Measurements from ENCODE around the gene SAXO2.
"Not testable (repeated sequence)": the region's sequence is repeated elsewhere in the genome, so short reads cannot be mapped to it uniquely, and the experiment has no call there.

SAXO2 gene

DNA sequence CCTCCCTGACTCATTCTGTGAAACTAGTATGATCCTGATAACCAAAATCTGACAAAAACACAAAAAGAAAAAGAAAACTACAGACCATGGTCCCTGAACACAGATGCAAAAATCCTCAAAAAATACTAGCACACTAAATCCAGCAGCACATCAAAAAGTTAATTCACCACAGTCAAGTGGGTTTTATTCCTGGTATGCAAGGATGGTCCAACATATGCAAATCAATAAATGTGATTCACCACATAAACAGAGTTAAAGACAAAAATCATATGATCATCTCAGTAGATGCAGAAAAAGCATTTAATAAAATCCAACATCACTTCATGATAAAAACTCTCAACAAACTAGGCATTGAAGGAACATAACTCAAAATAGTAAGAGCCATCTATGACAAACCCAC, 12.8 kb downstream of the SAXO2 start:
- DNase-seq (ENCODE audit: low spot score), result no peak
- in situ Hi-C loops (cut with MboI; ENCODE audit: low sequenced_read_pairs, unreplicated experiment), result no loop called here
- TF ChIP-seq, protein P1, sequence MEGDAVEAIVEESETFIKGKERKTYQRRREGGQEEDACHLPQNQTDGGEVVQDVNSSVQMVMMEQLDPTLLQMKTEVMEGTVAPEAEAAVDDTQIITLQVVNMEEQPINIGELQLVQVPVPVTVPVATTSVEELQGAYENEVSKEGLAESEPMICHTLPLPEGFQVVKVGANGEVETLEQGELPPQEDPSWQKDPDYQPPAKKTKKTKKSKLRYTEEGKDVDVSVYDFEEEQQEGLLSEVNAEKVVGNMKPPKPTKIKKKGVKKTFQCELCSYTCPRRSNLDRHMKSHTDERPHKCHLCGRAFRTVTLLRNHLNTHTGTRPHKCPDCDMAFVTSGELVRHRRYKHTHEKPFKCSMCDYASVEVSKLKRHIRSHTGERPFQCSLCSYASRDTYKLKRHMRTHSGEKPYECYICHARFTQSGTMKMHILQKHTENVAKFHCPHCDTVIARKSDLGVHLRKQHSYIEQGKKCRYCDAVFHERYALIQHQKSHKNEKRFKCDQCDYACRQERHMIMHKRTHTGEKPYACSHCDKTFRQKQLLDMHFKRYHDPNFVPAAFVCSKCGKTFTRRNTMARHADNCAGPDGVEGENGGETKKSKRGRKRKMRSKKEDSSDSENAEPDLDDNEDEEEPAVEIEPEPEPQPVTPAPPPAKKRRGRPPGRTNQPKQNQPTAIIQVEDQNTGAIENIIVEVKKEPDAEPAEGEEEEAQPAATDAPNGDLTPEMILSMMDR (IDR thresholded peaks at IDR 0.05; ENCODE audit: borderline replicate concordance, control extremely low read depth, extremely low read depth, insufficient read depth, missing control alignments), result no peak

DNA sequence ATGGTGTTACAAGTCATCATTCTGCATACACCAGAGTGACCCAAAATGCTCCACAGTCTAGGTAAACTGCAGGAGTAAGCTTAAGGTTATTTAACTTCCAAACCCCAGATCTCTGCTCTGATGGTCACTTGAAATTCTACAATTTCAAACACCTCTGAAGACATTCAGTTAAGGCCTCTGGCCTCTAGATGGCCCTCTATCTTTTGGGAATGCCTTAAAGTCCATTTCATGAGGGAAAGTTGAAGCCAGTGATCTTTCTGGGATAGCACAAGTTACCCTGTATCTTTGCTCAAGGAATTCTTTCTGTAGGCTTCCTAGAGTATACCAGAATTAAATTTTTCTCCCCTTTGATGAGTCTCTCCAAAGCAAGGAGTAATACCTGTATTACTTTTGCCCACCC, 18.7 kb downstream of the SAXO2 start:
- DNase-seq (ENCODE audit: low spot score); in situ Hi-C loops (cut with MboI; ENCODE audit: low sequenced_read_pairs, unreplicated experiment): not testable (repeated sequence)

DNA sequence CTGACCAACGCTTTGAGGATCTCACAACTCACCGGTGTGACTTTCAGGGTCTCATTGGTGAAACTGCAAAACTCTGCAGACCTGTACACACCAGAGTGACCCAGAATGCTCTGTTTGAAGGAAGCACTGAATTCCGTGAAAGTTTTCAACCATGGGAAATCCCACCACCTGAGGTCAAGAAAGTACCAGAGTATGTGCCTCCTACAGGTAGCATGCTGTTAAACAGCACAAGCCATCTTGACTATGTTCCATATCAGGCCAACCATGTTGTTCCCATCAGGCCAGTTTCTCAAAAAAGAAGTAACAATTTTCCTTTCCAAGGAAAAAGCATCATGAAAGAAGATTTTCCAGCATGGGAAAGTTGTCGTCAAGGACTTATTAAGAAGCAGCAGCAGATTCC, 19.8 kb downstream of the SAXO2 start:
- in situ Hi-C loops (cut with MboI; ENCODE audit: low sequenced_read_pairs, unreplicated experiment); DNase-seq (ENCODE audit: low spot score): not testable (repeated sequence)

DNA sequence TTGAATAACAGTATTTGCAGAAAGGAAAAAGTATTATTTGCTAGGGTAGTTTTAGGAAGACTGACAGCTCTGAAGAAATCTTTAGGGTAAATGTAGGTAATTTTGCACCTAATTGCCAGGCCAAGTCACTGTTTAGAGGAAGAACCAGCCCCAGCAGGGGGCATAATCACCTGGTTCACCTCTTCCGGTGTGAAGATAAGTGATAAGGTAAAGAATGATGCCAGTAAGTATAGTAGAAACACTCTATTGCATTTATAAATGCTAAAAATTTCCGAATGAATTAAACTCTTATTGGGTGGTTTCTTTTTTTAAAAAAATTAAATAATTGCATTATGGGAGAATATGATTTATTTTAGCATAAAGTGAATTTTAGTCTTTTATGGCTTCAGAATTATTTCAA, 21.8 kb downstream of the SAXO2 start:
- DNase-seq (ENCODE audit: low spot score); in situ Hi-C loops (cut with MboI; ENCODE audit: low sequenced_read_pairs, unreplicated experiment): not testable (repeated sequence)

DNA sequence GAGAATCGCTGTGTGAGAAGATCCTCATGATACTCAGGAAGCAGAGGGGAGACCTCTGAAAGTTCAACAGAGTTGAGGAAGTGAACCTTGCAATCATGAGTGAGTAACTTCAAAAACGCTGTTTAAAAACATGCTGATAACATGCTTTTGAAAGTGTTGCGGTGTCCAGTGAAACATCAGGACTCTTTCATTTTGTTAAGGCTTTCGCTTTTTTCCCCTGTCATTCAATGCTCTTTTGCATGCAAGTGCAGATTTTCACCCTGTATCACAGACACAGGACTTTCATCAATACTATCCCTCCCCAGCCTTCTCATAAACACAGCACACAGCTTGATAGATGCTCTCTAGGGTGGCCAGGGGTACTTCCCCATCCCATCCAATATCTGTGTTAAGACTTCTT, 23.9 kb downstream of the SAXO2 start:
- DNase-seq (ENCODE audit: low spot score); in situ Hi-C loops (cut with MboI; ENCODE audit: low sequenced_read_pairs, unreplicated experiment): not testable (repeated sequence)

DNA sequence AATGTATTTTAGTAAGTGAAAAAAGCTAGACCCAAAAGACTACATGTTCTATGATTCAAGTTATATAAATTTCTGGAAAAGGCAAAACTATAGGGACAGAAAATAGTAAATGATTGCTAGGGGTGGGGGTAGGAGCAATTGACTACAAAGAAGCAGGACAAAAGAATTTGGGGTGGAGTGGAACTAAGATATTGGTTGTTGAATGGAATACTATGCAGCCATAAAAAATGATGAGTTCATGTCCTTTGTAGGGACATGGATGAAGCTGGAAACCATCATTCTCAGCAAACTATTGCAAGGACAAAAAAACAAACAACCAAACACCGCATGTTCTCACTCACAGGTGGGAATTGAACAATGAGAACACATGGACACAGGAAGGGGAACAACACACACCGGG, 25.6 kb downstream of the SAXO2 start:
- in situ Hi-C loops (cut with MboI; ENCODE audit: low sequenced_read_pairs, unreplicated experiment), result not testable (repeated sequence)

DNA sequence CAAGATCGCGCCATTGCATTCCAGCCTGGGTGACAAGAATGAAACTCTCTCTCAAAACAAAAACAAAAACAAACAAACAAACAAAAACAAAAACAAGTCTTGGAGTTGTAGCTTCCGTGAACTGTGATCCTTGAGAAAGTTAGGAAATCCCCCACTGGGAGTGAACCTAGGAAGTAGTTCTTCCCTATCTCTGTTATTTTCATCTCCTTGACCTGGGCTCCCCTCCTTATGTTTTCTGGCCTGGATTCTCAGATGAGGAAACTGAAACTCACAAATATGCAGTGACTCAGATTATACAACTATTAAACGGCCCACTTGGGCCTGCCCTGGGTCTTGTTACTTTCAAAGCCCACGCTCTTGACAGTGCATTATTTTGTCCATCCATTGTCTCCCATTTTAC, 29.7 kb downstream of the SAXO2 start:
- DNase-seq (ENCODE audit: low spot score), result no peak
- TF ChIP-seq, protein P1 (IDR thresholded peaks at IDR 0.05; ENCODE audit: borderline replicate concordance, control extremely low read depth, extremely low read depth, insufficient read depth, missing control alignments), result no peak
- in situ Hi-C loops (cut with MboI; ENCODE audit: low sequenced_read_pairs, unreplicated experiment), result no loop called here

More for the DNA sequence above, 25.6 kb downstream of the SAXO2 start:
- not testable (repeated sequence) for DNase-seq (ENCODE audit: low spot score)

DNA sequence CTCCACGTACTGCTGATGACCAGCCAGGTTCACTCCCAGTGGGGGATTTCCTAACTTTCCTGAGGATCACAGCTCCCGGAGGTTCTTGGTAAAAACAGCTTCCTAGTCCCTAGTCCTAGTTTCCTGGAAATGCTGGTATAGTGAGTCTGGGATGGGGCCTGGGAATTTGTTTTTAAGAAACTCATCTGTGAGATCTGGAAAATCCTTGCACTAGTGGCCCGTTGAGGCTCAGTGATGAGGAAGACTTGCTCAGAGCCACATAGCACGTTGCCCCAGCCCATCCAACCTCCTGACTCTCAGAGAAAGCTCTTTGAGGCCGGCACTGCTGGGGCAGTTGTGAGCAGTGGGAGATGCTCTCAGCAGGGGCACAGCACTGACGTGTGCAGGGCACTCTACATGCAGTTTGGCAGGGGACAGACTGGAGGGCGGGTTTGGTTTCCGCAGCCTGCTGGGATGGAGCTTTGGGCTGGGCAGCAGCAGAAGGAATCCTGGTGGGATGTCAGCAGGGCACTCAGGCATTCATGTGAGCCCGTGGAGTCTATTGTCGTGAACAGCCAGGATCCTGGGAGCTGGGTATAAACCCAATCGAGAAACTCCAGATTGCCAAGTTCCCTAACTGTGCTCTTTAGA, 31.6 kb downstream of the SAXO2 start:
- in situ Hi-C loops (cut with MboI; ENCODE audit: low sequenced_read_pairs, unreplicated experiment), result no loop called here
- DNase-seq (ENCODE audit: low spot score), result no peak
- TF ChIP-seq, protein P1 (IDR thresholded peaks at IDR 0.05; ENCODE audit: borderline replicate concordance, control extremely low read depth, extremely low read depth, insufficient read depth, missing control alignments), result no peak

DNA sequence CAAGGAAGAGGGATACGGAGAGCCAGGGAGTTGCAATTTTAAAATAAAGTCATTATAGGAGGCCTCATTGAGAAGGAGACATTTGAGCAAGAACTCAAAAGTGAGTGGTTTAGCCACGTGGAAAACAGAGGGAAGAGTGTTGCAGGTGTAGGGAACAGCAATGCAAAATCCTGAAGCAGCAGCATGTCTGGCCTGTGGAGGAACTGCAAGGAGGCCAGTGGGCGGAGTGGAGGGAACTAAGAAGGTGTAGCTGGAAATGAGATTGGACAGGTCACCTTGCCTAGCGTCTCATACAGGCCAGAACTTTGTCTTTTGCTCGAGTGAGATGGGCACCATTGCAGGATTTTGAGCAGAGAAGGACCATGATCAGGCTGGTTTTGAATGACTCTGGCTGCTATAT, 34.9 kb downstream of the SAXO2 start:
- in situ Hi-C loops (cut with MboI; ENCODE audit: low sequenced_read_pairs, unreplicated experiment), result no loop called here
- TF ChIP-seq, protein P1 (IDR thresholded peaks at IDR 0.05; ENCODE audit: borderline replicate concordance, control extremely low read depth, extremely low read depth, insufficient read depth, missing control alignments), result no peak
- DNase-seq (ENCODE audit: low spot score), result no peak

Data from GM13976 (cell line).